ENCODE results near the gene HDAC9. TPM values are rescaled to one million over a fixed set of nuclear protein-coding genes. Genes with fewer than 3 reads are reported as not detected.

Gene HDAC9
- total and polyA plus RNA-seq, 8 donors = 1.3 to 12.3 (median 3.5) TPM

DNA sequence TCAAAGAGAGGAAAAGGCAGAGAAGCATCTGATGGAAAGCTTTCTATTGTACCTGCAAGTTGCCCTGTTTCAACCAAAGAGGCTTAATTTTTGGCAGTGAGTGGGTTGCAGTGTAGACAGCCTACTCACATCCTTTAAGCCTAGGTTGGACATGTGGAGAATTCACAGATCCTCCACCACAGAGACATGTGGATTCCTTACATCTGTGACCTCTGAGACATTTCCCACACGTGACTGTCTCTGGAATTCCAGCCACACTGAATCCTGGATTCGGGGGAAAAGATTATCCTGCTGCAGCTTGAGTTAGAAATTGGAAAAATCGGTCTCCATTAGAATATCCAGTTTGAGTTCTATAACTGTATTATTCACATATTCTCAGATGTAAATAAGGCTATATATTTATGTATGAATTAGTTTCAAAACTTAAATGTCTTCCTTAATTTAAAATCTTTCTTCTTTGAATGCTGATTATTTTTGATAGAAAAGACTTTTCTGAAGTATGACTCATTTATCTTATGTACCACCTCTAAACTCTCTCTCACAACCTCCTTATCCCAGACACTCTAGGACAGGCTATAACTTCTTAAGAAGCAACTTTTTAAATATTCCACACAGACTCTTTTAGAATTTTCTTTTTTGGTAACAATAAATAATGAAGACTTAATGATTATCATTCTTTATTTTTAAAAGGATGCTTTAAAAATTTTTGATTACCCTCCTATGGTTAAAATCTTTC lies 498.6 kb downstream of the HDAC9 start:
- ATAC-seq (no peak), DNase-seq (no peak), FAIRE-seq (no peak)
- Histone ChIP-seq H3K4me1 (no peaks in the 10 kb centered on the region), H3K9me3 (no peaks in the 10 kb centered on the region), H3K27me3 (no peaks in the 10 kb centered on the region), H3K36me3 (no peaks in the 10 kb centered on the region), H3K27ac (no peak overlapping the region), H3K4me3 (no peak overlapping the region)
- TF ChIP-seq, protein P1, sequence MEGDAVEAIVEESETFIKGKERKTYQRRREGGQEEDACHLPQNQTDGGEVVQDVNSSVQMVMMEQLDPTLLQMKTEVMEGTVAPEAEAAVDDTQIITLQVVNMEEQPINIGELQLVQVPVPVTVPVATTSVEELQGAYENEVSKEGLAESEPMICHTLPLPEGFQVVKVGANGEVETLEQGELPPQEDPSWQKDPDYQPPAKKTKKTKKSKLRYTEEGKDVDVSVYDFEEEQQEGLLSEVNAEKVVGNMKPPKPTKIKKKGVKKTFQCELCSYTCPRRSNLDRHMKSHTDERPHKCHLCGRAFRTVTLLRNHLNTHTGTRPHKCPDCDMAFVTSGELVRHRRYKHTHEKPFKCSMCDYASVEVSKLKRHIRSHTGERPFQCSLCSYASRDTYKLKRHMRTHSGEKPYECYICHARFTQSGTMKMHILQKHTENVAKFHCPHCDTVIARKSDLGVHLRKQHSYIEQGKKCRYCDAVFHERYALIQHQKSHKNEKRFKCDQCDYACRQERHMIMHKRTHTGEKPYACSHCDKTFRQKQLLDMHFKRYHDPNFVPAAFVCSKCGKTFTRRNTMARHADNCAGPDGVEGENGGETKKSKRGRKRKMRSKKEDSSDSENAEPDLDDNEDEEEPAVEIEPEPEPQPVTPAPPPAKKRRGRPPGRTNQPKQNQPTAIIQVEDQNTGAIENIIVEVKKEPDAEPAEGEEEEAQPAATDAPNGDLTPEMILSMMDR (IDR thresholded peaks at IDR 0.05) = no peak
- intact Hi-C loops (cut with DNase I) = no loop called here
- WGBS, 2 donors = 37 to 51% methylated on average over 3 of the region's 3 CpGs

DNA sequence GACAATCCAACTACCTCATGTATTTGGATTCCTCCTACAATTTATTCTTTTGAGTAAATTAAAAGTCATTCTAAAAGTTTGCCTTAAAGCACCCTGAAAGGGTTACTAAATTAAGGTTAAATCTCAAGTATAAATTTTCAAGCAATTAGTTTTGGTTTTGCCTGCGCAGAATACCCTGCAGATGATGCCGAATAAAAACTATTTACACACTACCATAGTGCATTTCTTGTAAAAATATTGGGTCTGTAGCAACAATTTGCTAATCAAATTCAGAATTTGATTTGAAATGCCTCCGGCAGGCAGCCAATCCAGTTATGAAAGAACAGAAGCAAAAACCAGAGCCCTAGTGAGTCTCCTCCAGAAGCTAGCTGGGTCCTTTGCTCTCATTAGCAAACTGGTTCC lies 499.7 kb downstream of the HDAC9 start:
- no peak for ATAC-seq
- Histone ChIP-seq H3K27ac (no peak overlapping the region), H3K4me3 (no peak overlapping the region), H3K4me1 (no peaks in the 10 kb centered on the region), H3K36me3 (no peaks in the 10 kb centered on the region), H3K9me3 (no peaks in the 10 kb centered on the region), H3K27me3 (no peaks in the 10 kb centered on the region)
- 71 to 86% methylated on average over 3 of the region's 3 CpGs for WGBS, 2 donors
- FAIRE-seq = no peak
- DNase-seq = no peak
- TF ChIP-seq, protein P1 (IDR thresholded peaks at IDR 0.05) = no peak
- intact Hi-C loops (cut with DNase I) = no loop called here

DNA sequence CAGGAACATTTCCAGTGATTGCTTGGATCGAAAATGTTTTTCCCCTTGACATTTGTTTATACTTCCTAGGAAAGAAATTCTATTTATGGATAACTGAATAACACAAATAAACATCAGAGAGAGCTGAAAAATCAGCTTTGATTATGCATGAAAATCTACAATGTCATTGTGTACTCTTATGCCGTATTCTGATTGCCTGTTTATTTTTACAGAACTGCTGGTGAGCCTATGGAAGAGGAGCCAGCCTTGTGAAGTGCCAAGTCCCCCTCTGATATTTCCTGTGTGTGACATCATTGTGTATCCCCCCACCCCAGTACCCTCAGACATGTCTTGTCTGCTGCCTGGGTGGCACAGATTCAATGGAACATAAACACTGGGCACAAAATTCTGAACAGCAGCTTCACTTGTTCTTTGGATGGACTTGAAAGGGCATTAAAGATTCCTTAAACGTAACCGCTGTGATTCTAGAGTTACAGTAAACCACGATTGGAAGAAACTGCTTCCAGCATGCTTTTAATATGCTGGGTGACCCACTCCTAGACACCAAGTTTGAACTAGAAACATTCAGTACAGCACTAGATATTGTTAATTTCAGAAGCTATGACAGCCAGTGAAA lies 500.4 kb downstream of the HDAC9 start:
- WGBS, 2 donors = 62 to 76% methylated on average over 5 of the region's 5 CpGs
- FAIRE-seq = no peak
- no peak for DNase-seq
- H3K27me3 ChIP-seq = no peaks in the 10 kb centered on the region
- intact Hi-C loops (cut with DNase I) = no loop called here
- no peaks in the 10 kb centered on the region for H3K9me3 ChIP-seq
- no peak overlapping the region for H3K27ac ChIP-seq
- H3K4me3 ChIP-seq = no peak overlapping the region
- TF ChIP-seq, protein P1 (IDR thresholded peaks at IDR 0.05) = no peak
- no peak for ATAC-seq
- no peaks in the 10 kb centered on the region for H3K4me1 ChIP-seq
- H3K36me3 ChIP-seq = no peaks in the 10 kb centered on the region

DNA sequence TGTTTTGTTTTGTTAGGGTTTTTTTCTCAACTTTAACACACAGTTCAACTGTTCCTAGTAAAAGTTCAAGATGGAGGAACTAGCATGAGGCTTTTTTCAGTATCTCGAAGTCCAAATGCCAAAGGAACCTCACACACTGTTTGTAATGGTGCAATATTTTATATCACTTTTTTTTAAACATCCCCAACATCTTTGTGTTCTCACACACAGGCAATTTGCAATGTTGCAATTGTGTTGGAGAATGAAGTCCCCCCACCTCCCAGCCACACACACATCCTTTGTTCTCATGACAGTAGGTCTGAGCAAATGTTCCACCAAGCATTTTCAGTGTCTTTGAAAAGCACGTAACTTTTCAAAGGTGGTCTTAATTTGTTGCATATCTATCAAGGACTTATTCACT lies 501.0 kb downstream of the HDAC9 start:
- Histone ChIP-seq H3K9me3 (no peaks in the 10 kb centered on the region), H3K36me3 (no peaks in the 10 kb centered on the region), H3K4me3 (no peak overlapping the region), H3K4me1 (no peaks in the 10 kb centered on the region), H3K27me3 (no peaks in the 10 kb centered on the region), H3K27ac (no peak overlapping the region)
- DNase-seq = no peak
- TF ChIP-seq, protein P1 (IDR thresholded peaks at IDR 0.05) = no peak
- no peak for ATAC-seq
- 60 to 69% methylated on average over 2 of the region's 2 CpGs for WGBS, 2 donors
- intact Hi-C loops (cut with DNase I) = no loop called here
- FAIRE-seq = no peak

Measured in pancreas (tissue), 10 donors.